ENCODE measurements around the gene NUP50.

NUP50 gene

DNA sequence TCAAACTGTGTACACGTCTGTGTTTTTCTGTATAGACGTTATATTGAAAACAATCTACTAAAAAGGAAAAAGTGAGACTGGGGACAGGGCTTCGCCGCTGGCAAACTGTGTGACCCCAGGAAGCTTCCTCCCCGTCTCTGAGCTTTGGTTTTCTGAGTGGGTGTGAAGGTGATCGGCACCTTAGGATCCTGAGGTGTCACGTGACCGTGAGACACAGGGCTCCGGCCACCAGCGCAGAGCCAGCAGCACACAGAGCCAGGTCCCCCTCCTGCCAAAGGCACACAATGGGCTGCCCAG, 44.9 kb downstream of the NUP50 start:
- DNase-seq: peak in 3 of 51 donors; percentile 63 to 86 (median 76)

DNA sequence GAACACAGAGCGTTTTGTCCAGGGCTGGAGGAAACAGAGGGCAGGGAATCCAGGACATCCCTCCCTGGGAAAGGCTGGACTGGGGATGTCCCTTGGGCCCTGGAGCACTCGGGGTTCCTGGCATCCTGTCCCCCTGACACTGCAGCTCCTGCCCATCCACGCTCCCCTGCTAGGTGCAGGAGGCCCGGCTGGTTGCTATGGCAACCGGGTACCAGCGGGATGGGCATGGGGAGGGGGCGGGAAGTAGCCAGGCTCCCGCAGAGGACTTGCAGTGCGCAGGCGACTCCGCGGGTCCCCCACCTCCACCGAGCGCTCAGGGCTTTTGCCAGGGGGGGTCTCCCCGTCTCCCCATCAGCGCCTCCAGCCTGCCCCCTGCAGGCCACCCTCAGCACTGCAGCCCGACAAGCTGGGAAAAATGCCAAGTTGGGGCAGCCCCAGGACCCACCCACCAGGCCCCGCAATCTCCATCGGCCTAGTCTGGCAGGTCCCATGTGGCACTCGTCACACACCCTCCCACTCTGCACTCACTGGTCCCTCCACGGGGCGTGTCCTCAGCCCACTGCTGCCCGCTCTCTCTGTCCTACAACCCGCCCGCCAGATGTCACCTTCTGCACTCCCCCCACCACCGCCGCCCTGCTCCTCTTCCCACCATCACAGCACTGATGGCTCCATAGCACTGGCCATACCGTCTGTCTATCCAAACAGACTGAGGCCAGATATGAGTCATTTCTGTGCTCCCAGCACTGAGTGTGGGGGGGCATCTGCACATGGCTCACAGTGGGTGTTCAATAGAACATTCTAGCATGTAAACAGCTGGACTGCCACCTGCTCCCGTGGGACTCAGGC, 45.5 kb downstream of the NUP50 start:
- DNase-seq: peak; percentile 44 to 97 (median 82)

GRCh38 chr22:45210174-45210573, 46.4 kb downstream of the NUP50 start:
- no peak for DNase-seq

GRCh38 chr22:45210577-45210976, 46.9 kb downstream of the NUP50 start:
- DNase-seq: peak in 6 of 51 donors; percentile 29 to 55 (median 38)

GRCh38 chr22:45210991-45211390, 47.3 kb downstream of the NUP50 start:
- peak in 1 of 51 donors; percentile 53 for DNase-seq

- no peak for DNase-seq
Observed at GRCh38 chr22:45211435-45211834, 47.7 kb downstream of the NUP50 start.

GRCh38 chr22:45211848-45212247, 48.1 kb downstream of the NUP50 start:
- no peak for DNase-seq

GRCh38 chr22:45212306-45212709, 48.6 kb downstream of the NUP50 start:
- peak in 50 of 51 donors; percentile 45 to 95 (median 85) for DNase-seq

DNA sequence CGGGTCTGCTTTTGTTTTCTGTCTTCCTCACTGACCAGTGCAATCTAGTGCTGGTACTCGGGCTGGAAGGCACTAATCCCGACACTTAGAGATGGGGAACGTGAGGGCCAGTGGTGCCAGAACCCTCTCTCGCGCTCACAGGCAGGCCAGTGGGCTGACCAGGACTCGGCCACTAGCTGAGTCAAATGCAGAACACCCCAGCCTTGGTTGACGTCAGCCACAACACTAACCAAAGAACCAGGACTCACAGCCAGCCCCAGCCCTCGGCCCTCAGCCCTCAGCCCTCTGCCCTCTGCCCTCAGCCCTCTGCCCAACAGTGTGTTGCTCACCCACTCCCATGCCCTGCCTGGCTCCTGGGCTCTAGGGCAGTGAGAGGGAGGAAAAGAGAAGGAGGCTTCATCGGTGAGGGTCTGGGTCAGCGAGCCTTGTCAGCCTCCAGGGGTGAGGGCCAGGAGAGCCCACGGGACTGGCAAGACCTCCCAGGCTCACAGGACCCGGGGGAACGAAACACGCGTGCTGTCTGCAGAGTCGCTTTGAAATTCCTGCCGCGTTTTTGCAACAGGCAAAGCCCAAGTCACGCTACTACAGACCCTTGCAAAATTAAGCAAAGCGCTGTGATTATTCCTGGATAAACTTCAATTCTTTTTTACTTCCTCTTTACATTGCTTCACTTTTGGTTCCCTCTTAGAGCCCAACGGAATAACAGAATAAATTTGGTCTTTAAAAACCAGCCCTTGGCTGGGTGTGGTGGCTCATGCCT, 49.4 kb downstream of the NUP50 start:
- peak in 41 of 51 donors; percentile 28 to 82 (median 53) for DNase-seq

DNA sequence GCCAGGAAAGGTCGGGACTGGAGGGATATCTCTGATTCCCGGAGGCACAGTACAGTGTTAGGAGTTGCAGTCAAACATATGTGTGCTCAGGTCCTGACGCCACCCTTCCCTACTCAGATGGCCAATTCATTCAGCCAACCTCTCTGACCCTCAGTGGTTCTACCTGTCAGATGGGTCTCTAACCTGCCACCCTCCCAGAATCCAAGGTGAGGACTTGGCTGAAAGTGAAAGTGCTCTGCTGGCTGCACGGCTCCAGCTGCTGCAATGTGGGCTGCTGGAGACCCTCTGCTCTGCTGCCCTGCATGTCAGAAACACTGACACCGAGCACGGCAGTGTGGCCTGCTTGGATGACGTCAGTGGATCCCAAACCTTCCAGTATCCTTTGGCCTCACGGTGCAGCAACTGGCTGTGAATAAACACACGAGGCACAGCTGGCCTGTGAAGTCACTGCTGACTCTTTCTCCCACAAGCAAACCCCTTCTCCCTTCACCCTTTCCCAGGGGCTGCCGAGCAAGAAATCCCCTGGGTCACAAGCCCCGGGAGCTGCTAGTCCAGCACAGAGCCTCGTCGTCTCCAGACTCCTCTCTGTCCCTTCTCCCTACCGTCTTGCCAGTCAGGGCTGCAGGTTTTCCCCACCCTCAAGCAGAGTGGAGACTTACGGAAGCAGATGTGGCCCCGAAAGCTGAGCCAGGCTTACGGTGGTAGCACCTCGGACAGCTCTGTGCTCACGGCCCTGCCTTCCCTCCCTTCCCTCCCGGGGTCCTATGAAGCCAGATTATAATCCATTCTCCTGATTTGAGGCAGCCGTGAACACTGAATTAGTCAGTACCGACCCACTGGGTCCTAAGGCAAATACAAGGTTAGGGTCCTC, 52.6 kb downstream of the NUP50 start:
- DNase-seq: peak in 6 of 51 donors; percentile 30 to 49 (median 34)

DNA sequence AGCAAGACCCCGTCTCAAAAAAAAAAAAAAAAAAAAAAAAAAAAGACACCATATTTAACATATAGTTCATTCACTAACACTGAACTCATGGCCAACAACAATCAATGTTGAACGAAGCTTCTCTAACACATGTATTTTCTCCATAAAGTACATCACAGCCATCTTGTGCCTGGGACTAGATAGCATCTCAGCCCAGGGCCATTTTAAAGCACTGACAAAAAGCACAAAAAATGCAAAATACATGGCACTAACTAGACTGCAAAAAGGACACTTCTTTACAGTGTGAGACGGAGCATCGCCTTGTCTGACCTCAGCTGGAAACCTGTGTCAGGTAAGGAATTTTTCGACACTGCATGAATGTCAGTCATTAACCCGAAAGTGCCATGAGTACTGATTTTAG, 53.6 kb downstream of the NUP50 start:
- no peak for DNase-seq

DNA sequence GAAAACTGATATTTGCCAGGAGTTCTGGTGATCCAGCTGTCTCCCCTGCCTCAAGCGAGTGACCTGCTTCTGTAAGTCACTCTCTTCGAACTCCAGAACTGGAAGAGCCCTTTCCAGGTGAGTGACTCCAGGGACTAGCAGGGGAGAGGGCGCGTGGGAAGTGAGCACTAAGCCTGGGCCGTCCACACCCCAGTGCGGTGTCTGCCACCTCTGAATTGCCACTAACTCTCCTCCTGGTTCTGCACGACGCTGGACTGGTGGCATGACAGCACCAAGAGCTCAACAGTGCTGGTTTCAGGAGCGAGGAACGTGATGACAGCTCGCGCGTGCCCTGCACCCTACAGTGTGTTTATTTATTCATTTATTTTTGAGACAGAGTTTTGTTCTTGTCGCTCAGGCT, 54.1 kb downstream of the NUP50 start:
- no peak for DNase-seq

DNA sequence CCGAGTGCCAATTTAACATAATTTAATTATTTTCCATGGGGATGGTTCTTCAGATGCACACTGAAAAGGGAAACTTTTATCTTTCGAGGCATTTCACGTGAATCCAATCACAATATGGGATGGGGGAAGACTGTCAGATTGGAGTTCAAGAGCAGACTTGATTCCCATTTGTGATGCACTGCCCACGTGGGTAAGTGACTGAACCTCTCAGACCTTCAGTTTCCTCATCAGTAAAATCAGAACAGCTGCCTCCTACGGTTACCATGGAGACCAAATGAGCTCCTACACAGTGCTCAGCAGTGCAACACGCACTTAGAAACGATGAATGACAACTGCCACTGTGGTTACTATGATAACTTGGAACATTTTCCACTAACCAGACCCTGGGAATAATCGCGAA, 55.3 kb downstream of the NUP50 start:
- DNase-seq: peak in 3 of 51 donors; percentile 8 to 24 (median 23)

- no peak for DNase-seq
Observed at GRCh38 chr22:45221201-45221600, 57.5 kb downstream of the NUP50 start.

DNA sequence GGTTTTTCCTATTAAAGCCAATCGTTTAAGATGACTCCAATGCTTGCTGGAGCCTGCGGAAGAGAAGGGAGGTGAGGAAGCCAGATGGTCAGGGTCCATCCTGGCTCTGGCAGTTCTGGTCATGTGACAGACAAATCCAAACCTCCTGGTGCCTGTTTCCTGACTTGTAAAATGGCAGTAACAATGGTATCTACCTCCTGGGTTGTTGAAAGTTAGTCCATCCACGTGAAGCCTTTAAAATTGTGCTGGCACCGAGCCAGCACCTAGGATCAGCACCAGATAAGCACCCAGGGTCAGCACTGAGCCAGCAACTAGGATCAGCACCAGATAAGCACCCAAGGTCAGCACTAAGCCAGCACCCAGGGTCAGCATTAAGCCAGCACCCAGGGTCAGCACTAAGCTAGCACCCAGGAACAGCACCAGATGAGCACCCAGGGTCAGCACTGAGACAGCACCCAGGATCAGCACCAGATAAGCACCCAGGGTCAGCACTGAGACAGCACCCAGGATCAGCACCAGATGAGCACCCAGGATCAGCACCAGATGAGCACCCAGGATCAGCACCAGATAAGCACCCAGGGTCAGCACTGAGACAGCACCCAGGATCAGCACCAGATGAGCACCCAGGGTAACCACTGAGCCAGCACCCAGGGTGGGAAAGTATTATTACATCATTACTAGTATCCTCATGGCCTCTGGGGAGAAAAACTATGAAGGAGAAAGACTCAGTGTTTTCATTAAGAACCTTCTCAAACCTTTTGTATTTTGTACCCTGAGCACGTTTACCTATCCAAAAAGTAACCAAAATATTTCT, 59.8 kb downstream of the NUP50 start:
- no peak for DNase-seq

GRCh38 chr22:45224331-45224730, 60.6 kb downstream of the NUP50 start:
- peak in 9 of 51 donors; percentile 32 to 63 (median 46) for DNase-seq

DNA sequence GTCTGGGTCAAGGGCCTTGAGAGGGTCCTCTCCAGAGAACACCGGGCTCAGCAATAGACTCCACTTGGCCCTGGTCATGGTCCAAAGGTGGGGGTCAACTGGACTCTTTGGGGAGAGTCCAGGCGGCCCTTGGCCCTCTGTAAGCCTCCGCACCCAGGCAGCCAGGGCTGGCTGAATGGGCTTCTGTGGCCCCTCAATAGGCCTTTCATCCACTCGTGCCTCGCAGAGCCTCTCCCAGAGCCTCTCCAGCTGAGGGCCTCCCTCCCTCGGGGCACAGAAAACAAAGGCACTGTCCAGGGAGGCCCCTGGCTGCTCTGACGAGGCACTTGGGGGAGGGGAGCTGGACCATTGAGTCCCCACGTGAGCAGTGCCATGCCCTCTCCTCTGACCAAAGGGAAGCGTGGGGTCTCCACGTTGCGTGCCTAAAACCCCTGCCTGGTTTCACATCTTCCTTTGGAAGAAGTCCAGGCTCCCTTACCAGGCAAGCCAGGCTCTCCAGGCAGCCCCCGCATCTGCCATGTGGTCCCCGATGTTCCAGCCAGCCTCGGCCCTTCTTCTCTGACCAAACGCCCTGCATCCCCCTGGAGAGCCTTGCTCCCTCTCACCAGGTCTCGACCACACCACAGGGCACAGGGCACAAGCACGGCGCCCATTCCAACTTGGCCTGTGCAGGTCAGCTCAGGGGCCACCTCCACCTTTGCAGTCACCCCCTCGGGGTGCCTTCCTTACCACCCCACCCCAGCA, 61.4 kb downstream of the NUP50 start:
- DNase-seq: peak in 47 of 51 donors; percentile 31 to 95 (median 83)

GRCh38 chr22:45225732-45226502, 62.2 kb downstream of the NUP50 start:
- DNase-seq: peak in 27 of 51 donors; percentile 36 to 76 (median 54)

Measured in hypothalamus (tissue), 51 donors.